ENCODE data around the gene FAHD1.
"Not testable (repeated sequence)": the region's sequence is repeated elsewhere in the genome, so short reads cannot be mapped to it uniquely, and the experiment has no call there.

The FAHD1 gene

DNA sequence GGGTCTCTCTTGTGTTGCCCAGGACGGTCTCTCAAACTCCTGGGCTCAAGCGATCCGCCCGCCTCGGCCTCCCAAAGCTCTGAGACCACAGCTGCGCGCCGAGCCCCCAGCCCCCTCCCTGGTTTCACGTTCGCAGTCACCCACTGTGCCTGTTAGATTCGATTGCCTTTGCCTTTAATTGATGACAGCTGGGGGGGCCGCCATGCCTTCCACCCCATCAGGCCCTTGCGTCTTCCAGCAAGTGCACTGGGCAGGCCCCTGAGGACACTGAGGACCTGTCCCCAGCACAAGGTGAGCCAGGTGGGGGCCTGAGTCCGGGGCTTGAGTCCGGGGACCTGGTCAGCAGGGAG lies 36.8 kb upstream of the FAHD1 start:
- no peak for DNase-seq

DNA sequence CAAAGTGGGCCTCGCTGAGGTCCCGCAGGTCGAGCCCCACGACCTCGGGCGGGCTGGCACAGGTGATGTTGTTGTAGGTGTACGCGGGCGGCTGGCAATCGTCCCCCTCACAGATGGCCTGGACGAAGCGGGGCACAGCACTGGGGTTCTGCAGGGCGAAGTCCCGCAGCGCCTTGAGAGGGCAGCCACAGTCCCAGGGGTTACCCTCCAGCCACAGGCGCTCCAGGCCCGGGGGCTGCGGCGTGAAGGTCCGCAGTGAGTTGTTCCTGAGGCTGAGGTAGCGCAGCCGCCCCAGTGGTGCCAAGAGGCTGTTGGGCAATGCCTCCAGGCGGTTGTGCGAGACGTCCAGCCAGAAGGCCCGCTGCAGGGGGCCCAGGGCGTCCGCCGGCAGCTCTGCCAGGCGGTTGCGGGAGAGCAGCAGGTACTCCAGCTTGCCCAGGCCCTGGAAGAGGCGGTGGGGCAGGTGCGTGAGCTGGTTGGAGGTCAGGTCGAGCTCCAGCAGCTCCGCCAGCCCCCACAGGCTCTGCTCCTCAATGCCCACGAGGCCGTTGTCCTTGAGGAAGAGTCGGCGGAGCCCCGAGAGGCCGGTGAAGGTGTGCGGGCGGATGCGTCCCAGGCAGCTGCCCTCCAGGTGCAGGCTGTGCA lies 36.3 kb upstream of the FAHD1 start:
- no peak for DNase-seq

DNA sequence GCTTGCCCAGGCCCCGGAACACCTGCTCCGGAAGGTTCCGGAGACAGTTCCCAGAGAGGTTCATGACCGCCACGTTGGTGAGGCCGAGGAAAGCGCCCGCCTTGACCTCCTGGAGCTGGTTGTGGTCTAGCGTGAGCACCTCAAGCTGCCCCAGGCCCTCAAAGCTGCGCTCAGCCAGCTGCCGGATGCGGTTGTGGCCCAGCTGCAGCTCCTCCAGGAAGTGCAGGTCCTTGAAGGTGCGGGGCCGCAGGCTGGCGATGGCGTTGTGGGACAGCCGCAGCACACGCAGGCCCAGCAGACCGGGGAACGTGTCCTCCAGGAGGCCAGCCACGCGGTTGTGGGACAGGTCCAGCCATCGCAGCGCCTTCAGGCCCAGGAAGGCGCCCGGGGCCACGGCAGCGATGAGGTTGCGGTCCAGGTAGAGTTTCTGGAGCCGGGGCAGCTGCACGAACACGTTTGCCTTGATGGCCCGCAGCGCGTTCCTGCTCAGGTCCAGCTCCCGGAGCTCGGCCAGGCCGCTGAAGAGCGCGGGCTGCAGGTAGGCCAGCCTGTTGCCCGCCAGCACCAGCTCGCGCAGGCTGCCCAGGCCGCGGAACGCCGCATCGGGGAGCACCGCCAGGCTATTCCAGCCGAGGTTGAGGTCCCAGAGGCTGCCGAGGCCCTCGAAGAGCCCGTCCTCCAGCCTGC lies 35.6 kb upstream of the FAHD1 start:
- DNase-seq: no peak

DNA sequence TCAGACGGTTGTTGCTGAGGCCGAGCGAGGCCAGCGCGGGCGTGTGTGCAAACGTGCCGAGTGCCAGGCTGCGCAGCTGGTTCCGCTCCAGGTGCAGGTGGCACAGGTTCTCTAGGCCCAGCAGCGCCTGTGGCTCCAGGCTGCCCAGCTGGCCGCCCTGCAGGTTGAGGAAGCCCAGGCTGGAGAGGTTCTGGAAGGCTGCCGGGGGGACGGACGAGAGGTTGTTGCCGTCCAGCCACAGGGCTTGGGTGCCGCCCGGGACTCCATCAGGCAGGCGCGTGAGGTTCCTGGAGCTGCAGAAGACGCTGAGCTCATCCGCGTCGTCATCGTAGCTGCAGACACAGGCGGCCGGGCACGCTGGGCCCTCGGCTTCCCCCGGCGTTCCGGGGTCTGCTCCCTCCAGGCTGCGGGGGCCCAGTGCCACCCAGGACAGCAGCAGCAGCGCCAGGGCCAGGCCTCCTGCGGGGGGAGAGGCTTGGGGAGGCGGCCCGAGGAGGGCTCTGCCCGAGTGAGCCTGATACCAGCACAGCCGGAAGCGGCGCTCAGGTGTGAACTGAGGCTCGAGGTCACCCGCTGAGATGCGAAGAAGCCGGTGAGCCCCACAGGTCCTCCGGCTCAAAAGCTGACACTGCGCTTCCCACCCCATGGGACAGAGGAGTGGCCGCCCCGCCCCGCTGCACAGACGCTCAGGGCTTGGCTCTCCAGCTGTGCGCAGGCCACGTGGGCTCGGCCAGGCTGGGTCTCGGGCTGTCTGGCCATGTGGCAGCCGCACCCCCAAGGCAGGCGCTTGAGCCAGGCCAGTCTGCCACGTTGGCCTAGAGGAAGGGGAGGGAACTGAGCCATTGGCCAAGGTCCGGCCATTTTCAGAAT lies 34.8 kb upstream of the FAHD1 start:
- DNase-seq: no peak

DNA sequence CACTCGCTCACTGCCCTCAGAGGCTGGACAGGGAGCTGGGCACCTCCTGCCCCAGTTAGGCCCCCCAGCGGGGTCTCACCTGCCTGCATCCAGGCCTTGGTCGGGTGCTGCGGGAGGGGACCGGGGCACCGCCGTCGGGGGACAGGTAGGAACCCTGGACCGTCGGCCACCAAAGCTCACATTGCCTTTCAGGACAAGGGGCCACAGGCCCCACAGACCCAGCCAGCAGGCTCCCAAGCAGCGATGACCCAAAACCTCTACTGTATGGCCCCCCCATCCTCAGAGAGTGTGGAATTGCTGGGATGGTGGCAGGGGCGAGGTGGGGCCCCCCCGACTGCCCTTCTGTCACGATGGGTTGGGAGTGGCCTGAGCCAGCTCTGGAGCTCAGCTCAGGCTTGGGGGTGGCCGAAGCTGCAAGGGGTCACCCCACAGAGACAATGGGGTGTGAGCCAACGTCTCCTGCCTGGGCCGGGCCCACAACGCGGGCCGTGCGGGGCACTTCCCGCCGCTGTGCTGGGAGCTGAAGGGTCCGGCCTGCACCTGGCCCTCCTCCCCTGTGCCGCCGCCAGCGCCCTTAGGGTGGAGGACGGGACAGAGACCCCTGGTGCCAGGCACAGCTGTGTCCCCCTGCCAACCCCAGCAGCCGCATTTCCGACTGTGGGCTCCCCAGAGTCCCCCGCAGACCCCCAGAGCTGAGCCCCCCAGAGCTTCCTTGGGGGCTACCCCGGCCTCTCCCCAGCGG lies 34.0 kb upstream of the FAHD1 start:
- DNase-seq: no peak

DNA sequence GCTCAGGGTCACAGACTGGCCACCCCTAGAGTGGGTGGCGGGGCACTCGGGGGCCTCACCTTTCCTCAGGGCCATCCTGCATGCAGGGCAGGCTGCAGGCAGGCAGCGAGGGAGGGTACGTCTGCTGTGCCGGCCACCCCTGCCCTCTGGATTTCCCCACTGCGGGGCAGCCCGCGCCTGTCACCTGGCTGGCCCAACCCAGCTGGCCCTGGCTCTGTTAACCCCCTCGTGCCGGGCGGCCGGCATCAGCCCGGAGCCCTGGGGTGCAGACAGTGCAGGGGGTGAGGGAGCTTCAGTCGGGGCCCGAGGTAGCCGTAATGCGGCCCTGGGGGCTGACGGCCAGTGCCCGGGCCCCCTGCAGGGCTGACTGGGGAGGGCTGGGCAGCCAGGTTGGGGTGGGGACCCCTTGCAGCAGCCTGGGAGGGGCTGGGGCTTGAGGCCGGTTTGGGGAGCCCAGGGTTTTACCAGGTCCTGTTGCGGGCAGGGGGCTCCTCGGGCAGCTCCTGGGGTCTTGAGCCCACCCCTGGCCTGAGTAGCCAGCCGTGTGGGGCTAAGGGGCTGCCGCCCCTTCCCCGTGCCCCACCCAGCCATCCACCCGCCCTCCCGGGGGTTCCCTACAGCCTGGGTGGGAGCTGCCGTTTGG lies 33.3 kb upstream of the FAHD1 start, which contains the start of gene IGFALS:
IGFALS (minus strand) TSS at position 128 of the 643 bp plus-strand sequence; CDS start at position 75, 53 bp downstream.
- no peak for DNase-seq

DNA sequence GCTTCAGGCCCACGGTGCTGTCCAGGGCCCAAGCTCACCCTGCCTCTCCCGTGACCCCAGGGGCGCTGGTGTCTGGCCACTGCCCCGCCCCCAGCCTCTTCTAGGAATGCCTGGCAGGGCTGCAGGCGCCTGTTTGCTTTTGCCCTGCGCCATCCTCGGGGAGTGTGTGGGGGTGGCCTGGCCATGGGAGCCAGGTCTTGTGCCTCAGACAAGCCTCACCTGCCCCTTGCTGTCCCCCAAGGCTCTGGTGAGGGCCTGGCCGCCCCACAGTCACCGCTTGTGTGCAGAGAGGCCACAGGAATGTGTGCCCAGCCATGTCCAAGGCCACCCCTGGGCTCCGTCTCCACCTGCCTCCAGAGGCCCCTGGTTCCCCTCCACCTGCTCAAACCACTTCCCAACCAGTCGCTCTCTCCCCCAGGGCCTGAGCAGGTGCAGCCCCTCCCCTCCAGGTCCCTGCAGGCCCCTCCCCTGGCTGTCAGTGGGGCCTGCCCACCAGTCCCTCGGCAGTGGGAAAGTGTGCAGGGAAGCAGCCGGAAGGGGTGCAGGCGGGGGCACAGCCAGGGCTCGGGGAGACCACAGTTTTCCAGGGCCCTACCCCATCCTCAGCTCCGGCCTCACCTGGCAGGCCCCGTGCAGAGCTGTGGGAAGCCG lies 32.7 kb upstream of the FAHD1 start:
- DNase-seq: no peak

DNA sequence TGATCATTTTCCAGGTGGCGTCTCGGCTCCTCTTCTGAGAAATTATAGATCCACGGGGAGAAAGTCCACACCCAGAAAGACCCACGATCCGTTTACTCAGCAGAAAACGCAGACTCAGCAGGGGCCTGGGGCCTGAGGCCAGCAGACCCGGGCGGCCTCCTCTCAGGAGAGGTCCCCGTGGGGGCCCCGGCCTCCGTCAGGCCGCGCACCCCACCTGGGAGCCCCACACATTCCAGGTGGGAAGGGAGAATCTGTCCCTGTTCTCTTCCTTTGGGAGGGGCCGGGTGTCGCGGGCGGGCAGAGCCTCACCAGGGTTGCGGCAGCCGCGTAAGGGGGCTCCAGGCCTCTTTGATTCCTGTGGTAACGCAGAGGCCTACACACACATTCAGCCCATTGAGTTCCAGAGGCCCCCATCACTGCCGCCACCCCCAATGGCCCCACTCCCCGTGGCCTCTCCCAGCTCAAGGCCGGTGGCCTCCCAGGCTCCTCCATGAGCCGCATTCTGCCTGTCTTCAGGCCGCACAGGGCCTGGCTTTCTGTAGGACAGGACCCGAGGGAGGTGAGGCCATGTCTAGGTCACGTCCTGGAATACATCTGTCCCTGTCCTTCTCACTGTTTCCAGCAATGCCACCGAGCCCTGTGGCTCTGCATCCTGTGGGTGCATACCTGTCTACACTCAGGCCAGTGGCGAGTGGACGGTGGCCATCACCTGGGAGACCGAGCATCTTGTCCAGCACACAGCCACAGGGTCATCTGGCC lies 31.9 kb upstream of the FAHD1 start:
- DNase-seq: no peak

DNA sequence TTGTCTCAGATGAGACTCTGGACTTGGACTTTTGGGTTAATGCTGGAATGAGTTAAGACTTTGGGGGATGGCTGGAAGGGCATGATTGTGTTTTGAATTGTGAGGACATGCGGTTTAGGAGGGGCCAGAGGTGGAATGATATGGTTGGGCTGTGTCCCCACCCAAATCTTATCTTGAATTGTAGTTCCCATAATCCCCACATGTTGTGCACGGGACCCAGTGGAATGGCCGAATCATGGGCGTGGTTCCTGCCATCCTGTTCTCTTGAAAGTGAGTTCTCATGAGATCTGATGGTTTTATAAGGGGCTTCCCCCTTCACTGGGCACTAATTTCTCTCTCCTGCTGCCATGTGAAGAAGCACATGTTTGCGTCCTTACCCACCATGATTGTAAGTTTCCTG lies 27.7 kb upstream of the FAHD1 start:
- not testable (repeated sequence) for DNase-seq

DNA sequence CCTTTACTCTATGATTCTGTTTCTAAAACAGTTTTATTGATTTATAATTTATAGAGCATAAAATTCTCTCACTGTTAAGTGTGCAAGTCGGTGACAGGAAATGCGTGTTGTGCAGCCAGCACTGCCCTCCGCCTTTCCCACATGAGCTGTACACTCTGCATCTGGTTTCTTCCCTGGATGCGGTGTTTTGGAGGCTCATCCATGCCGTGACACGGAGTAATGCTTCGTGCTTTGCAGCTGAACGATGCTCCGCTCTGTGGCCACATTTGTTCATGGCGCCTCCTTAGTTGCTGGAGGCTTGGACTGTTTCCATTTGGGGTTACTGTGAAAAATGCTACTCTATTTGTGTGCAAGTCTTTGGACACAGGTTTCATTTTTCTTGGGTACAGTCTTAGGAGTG lies 26.3 kb upstream of the FAHD1 start:
- no peak for DNase-seq

DNA sequence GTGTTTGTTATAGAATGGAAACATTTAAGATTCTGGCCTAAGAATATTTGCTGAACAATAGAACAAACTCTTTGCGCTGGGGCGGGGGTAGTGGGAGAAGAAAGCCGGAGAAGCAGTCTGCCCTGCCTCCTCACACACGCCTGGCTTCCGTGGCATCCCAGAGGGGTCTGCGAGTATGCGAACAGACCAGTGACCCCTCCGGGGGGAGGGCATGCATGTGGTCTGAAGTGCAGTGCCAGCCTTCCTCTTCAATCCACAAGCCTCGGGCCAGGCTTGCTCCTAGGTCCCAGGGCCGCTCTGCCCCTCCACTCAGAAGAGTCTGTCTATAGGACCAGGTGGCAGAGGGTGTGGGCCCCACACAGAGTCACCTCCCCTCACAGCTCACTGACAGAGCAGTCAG lies 19.4 kb upstream of the FAHD1 start:
- no peak for DNase-seq

DNA sequence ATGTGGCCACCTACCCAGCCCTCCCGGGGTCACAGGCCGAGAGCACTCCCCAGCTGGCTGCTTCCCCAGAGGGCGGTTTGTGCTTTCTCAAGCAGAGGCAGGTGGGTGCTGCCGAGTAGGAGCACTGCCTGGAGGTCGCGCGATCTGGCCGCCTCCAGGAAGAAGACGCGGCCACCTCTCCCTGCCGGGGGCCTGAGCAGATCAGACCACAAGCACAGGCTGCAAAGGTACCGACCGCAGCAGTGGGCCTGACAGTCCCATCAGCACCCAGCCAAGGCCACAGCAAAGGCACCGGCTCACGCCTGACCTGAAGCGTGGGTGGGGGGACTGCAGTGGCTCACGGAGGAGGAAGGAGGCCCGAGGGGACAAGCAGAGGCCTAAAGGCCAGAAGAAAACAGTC lies 18.3 kb upstream of the FAHD1 start:
- no peak for DNase-seq

DNA sequence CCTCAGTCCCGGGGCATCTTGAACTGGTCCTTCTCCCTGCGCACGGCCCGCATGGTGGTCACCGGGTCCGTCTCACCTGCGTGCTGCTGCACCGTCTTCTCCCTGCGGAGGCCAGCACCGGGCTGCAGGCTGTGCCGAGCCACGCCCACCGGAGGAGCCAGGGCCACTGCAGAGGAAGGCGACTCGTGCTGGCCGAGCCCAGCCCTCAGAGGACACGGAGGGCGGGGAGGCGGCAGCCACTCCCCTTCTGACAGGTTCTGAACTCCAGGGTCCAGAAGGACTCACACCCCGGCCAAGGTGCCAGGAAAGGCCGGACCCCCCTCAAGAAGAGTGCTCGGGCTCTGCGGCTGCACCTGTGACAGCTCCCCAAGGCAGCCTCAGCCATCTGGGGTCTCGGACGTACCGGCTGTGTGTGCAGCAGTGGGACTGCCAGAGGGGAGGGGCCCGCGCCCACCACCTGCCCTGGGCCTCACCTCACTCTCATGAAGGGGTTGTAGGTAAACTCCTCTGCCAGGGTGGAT lies 17.7 kb upstream of the FAHD1 start:
- no peak for DNase-seq

DNA sequence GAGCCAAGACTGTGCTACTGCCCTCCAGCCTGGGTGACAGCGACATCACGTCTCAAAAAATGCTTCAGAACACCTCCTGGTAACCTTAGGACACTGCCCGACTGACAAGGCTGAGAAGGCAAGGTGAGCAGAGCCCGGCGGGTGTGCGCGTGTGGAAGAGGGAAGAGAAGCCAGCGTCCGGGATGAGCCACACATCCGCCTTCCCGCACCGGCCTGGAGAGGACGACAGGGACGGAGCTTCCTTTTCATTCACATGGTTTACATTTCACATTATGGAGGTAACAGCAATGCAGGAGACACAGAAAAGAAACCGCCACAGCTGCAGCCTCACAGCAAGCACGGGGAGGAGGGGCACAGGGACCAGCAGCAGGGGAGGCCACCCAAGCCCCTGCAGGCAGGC lies 16.9 kb upstream of the FAHD1 start:
- DNase-seq: no peak

DNA sequence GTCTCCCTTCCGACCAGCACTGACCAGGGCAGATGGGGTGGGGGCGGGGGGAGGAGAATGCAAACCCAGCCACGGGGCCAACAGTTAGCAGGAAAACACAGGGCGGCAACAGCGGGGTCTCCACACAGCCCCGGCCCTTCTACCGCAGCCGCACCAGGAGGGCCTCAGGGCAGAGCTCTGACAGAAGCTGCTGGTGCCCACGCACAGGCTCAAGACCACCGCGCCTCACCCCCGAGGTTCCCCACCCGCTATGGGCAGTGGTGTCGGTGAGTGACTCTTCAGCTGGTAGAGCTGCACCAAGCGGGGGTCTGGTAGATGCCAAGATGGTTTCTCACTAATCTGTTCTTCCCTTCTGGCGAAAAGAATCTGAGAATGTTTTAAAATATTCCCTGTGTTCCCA lies 16.5 kb upstream of the FAHD1 start:
- DNase-seq: no peak

DNA sequence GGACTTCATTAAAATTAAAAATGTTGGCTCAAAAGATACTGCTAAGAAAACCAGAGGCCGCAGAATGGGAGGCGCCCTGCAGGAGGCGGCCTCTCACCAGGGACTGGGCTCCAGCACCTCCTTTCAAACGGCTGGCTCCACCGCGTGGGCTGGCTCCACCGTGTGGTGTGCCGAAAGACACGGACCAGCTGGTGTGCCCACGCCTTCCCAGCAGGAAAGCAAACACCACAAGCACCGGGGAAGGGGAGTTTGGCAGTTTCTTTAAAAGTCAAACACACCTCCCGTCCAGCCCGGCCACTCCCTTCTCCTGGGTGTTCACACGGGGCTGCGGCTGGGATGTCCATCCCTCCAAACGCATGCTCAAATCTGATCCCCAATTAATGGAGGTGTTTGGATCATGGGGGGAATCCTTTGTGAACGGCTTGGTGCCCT lies 14.3 kb upstream of the FAHD1 start:
- no peak for DNase-seq

DNA sequence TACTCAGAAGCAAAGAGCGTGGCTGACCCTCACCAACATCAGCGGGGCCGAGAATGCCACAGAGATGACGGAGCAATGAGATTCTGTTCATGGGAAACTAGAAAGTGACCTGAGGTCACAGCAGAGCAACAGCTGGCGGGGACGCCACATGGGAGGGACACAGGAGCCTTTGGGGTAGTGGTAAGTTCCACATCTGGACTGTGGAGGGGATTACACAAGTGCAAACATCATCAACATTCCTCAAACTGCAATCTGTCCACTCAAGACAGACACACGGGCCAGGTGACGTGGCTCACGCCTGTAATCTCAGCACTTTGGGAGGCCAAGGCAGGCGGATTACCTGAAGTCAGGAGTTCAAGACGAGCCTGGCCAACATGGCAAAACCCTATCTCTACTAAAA lies 11.5 kb upstream of the FAHD1 start:
- DNase-seq: no peak

DNA sequence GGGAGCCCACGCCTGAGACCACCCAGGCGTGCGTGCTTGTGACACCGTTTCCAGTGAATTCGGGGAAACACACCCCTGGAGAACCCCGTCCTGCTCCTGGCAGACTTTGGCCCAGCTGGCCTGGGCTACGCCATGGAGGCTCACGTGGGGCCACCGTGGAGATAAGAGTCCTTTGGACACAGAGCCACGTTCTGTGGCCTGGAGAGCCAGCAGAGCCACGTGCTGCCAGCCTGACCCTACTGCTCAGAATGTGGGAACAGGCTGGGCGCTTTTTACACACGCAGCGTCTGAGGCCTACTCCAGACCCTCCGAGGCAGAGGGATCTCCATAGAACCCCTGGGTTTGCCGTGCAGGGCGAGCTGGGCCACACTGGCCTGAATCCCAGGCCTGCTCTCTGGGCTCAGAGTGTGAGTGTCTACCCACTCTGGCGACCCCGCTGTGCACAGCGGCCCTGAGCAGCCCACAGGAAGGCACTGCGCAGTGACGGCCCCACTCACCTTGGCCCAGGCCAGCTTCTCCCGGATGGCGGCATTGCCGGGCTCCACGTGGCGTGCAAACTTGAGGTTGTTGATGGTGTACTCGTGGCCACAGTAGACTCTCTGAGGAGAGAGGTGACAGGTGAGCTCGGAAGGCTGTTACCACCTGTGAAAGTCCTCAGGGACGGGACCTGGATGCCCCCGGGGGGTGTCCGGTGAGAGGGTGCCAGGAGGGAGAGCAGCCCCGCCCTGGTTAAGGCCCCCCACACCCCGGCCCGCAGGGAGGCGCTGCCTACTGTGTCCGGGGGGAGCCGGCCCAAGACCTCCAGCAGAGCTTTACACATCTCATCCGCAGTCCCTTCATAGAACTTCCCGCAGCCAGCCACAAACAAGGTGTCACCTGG lies 10.4 kb upstream of the FAHD1 start:
- no peak for DNase-seq

DNA sequence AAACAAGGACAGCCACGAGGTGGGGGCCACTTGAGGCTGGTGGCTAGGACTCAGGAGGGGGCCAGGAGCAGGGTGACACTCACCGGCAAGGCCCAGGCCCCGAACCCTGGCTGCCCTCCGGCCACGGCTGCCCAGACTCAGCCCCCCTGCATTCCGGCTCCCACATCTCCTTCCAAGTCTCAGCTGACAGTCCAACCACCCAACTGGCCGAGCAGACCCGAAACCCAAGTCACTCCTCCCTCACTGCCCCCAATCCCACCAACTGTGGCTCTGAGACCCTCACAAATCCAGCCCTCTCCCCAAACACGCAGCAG lies 9.8 kb upstream of the FAHD1 start:
- DNase-seq: no peak

DNA sequence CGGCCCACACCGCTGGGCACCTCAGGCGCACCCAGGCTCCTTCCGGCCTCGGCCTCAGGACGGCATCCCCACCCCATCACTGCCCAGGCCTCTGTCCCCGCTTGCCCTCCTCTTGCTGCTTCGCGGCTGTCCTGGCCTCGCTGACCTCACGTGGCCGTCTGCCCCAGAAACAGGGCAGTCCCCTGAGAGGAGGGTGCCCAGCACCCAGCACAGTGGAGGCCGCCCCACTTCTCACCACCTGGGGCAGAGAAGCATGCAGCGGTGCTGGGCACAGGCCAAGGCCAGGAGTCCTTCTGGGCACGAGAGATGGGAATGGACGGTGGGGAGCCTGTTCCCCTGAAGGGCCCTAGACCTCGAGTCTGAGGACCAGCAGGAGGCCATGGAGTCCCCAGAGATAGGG lies 9.3 kb upstream of the FAHD1 start:
- no peak for DNase-seq

Measured in activated gamma-delta T cell (primary cell).